Stomach (tissue), 4 donors: ENCODE measurements around the gene KATNB1.

ENCODE experiments used
- POLR2A ChIP-seq, 4 donors: fragments of 450-650 bp; IDR thresholded peaks; one replicate each; pipeline ENCODE4 v1.6.1; 2016; ENCODE audit warnings: antibody characterized with exemption in 4 of 4, control low read depth in 2 of 4, mild to moderate bottlenecking in 1 of 4, moderate library complexity in 1 of 4
- POLR2AphosphoS5 ChIP-seq, 3 donors: sonication (generic); formaldehyde crosslinking; IDR thresholded peaks; one replicate each; pipeline ENCODE4 v1.6.1; 2016; ENCODE audit warnings: antibody characterized with exemption in 3 of 3
- TF ChIP-seq, protein P1 (sequence below), 7 experiments: fragments of 450-650 bp in 4 of 7; fragments of 200-600 bp in 3 of 7; sonication (generic) in 3 of 7; IDR thresholded peaks; one replicate each; pipeline ENCODE4 v1.5.1; 2016 to 2019; ENCODE audit warnings: antibody characterized with exemption in 7 of 7, control low read depth in 2 of 7, mild to moderate bottlenecking in 1 of 7

DNA sequence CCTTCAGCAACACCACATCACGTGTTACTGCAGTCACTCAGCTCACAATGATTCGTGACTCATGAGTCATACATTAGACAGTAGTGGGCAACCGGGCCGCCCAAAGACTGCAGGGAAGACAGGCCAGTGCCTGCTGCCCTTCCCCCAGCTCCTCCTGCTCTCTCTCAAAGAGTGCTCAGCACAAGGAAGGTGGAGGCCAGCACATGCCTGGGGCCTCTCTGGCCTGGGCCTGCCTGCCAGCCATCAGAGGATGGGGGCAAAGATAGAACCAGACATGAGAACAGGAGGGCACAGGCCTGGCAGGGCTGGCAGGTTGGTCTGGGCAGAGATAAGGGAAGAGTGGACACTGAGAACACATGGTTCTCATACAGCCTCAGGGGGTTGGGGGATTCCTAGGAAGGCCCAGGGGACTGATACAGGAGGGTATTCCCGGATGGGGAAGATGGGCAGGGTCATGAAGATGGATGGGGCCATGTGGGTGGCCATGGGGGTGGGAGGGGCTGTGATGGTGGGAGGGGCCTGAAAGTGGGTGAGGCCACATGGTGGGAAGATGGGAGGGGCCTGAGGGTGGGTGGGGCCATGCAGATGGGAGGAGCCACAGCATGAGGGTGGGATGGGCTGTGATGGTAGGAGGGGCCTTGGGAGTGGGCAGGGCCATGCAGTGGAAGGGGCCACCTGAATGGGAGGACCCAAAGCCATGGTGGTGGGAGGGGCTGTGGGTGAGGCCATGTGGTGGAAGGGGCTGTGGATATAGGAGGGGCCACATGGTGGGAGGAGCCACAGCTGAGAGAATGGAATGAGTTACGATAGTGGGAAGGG lies 29.0 kb downstream of the KATNB1 start:
- no peak for TF ChIP-seq POLR2A (IDR thresholded peaks at IDR 0.05)
- TF ChIP-seq, protein P1, sequence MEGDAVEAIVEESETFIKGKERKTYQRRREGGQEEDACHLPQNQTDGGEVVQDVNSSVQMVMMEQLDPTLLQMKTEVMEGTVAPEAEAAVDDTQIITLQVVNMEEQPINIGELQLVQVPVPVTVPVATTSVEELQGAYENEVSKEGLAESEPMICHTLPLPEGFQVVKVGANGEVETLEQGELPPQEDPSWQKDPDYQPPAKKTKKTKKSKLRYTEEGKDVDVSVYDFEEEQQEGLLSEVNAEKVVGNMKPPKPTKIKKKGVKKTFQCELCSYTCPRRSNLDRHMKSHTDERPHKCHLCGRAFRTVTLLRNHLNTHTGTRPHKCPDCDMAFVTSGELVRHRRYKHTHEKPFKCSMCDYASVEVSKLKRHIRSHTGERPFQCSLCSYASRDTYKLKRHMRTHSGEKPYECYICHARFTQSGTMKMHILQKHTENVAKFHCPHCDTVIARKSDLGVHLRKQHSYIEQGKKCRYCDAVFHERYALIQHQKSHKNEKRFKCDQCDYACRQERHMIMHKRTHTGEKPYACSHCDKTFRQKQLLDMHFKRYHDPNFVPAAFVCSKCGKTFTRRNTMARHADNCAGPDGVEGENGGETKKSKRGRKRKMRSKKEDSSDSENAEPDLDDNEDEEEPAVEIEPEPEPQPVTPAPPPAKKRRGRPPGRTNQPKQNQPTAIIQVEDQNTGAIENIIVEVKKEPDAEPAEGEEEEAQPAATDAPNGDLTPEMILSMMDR (IDR thresholded peaks at IDR 0.05), result no peak
- no peak for TF ChIP-seq POLR2AphosphoS5 (IDR thresholded peaks at IDR 0.05)
